Mucosa of descending colon (tissue), 3 donors: ENCODE measurements around the gene RNF6. TPM values are rescaled to one million over a fixed set of nuclear protein-coding genes. Genes with fewer than 3 reads are reported as not detected.

ENCODE experiments used
- ATAC-seq: fragments of 200-7000 bp; cut with Tn5 transposase; one replicate; pipeline ENCODE4 v1.9.1; 2020; ENCODE audit warnings: mild to moderate bottlenecking, moderate library complexity
- DNase-seq, 3 donors: peaks; one replicate each; pipeline ENCODE4 v3.0.0-alpha.2; 2020
- H3K36me3 ChIP-seq: fragments of 200-600 bp; one replicate; pipeline ENCODE4 v1.8.0; 2021; ENCODE audit warnings: low read depth, mild to moderate bottlenecking
- H3K4me1 ChIP-seq: fragments of 200-600 bp; one replicate; pipeline ENCODE4 v1.8.0; 2021; ENCODE audit warnings: low read depth, mild to moderate bottlenecking
- H3K4me3 ChIP-seq: fragments of 200-600 bp; one replicate; pipeline ENCODE4 v1.8.0; 2021; ENCODE audit warnings: mild to moderate bottlenecking
- H3K9me3 ChIP-seq: fragments of 200-600 bp; one replicate; pipeline ENCODE4 v1.8.0; 2021; ENCODE audit warnings: mild to moderate bottlenecking
- intact Hi-C, 2 donors: fragments of 100-400 bp; cut with DNase I in 1 of 2; cut with micrococcal nuclease in 1 of 2; formaldehyde crosslinking; loops; one replicate each; pipeline versions ENCODE4 v1.11.0 to v1.11.1; 2022; cut with DNase I, micrococcal nuclease
- long read RNA-seq, 2 donors: library from polyadenylated mRNA; unstranded; transcript quantifications; one replicate each; pipeline ENCODE4 v2.0.0, GENCODE V29; 2019 to 2021
- total RNA-seq, 3 donors: library from RNA; stranded (reverse); fragmentation: NEBNext Ultra II Directional in 2 of 3; extraction: Animal tissue kit (Norgen Biotek cat#: 25700) in 2 of 3; gene quantifications; one replicate each; pipeline versions ENCODE4 v1.2.1 to v1.2.4, GENCODE V29; 2021 to 2023
- TF ChIP-seq, protein P1 (sequence below): fragments of 200-600 bp; IDR thresholded peaks from one replicate; pipeline ENCODE4 v1.8.0; 2022; ENCODE audit warnings: antibody characterized with exemption, mild to moderate bottlenecking
- donor health status: DM: no; HTN: no; CAD: no; lungs with moderate emphysema.
- donor health status: DM: no; HTN: no; CAD: no.
- donor health status: DM: no; HTN: yes; CAD: no.

Gene RNF6
- total RNA-seq: 10 to 100 TPM; 35.4 to 41.6 (median 35.8) TPM
- long read RNA-seq, donor 1, transcript RNF6-203 (5 exons, 3,706 nt): major isoform, 24 of 45 reads
- long read RNA-seq, donor 1, transcript RNF6-201 (5 exons, 3,282 nt): minor isoform, 16 of 45 reads
- long read RNA-seq, donor 1, partial matches to known transcripts: 1 of 45 reads
- long read RNA-seq, donor 1, other reads (novel, unspliced or antisense): 4 of 45 reads
- long read RNA-seq, donor 2, transcript RNF6-201 (5 exons, 3,282 nt): major isoform, 6 of 18 reads
- long read RNA-seq, donor 2, transcript RNF6-203 (5 exons, 3,706 nt): major isoform, 6 of 18 reads
- long read RNA-seq, donor 2, partial matches to known transcripts: 1 of 18 reads
- long read RNA-seq, donor 2, other reads (novel, unspliced or antisense): 4 of 18 reads

DNA sequence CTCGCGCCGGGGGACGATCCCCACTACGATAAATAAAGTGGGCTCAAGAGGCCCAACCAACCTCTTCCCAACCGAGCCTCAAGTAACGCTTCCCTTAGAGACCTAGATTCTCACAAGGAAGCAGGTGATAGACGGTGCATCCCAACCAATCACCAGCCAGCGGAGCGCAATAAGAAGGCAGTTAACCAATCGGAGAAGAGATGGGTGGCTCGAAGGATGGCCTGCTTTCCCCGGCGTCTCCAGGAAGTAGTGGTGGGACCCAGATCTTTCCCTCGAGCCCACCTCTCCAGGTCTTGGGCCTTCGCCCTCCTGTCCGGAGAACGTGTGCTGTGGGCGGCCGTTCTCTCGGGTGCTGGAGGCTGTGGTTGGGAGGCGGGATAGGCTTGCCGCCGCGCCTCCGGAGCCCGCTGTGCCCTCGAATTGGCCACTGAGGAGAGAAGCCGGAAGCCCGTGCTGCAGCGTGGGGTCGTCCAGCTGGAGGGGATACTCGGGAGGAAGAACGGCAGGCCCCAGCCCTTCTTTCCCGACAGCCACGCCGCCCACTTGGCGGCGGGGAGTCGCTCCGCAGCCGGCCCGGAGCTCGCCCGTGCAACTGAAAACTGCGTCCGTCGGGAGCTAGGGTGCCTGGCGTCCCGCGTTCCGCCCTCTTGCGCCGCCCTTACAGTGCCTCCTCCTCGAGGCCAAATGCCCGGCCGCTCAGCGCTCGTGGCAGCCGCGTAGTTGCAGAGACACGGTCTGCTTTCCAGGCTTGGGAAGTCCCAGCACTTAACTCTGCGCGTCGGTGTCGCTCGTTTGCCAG lies at the start of gene RNF6:
TSS of gene RNF6 (minus strand) at position 594 of the 799 bp plus-strand sequence. CDS start 2,665 bp downstream, outside the sequence.
- ATAC-seq: peak; percentile 98
- peaks cover 6% of the 10 kb centered on the region for H3K4me1 ChIP-seq
- TF ChIP-seq, protein P1, sequence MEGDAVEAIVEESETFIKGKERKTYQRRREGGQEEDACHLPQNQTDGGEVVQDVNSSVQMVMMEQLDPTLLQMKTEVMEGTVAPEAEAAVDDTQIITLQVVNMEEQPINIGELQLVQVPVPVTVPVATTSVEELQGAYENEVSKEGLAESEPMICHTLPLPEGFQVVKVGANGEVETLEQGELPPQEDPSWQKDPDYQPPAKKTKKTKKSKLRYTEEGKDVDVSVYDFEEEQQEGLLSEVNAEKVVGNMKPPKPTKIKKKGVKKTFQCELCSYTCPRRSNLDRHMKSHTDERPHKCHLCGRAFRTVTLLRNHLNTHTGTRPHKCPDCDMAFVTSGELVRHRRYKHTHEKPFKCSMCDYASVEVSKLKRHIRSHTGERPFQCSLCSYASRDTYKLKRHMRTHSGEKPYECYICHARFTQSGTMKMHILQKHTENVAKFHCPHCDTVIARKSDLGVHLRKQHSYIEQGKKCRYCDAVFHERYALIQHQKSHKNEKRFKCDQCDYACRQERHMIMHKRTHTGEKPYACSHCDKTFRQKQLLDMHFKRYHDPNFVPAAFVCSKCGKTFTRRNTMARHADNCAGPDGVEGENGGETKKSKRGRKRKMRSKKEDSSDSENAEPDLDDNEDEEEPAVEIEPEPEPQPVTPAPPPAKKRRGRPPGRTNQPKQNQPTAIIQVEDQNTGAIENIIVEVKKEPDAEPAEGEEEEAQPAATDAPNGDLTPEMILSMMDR: no peak
- intact Hi-C loops: no loop called here
- peak within 1 kb of the TSS; percentile 90 for H3K4me3 ChIP-seq
- H3K36me3 ChIP-seq: no peaks in the 10 kb centered on the region
- H3K9me3 ChIP-seq: no peaks in the 10 kb centered on the region
- DNase-seq: peak; percentile 90 to 97 (median 94)

DNA sequence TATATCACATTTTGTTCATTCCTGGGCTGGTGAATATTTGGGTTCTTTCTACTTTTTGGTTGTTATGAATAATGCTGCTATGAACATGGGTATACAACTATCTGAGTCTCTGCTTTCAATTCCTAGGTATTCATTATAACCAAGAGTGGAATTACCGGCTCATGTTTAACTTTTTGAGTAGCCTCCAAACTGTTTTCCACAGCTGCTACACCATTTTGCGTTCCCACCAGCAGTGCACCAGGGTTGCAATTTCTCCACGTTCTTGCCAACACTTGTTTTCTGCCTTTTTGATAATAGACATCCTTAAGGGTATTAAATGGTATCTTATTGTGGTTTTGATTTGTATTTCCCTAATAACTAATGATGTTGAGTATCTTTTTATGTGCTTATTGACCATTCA lies 48.6 kb upstream of the RNF6 start:
- intact Hi-C loops: no loop called here
- TF ChIP-seq, protein P1: no peak
- no peak for ATAC-seq
- H3K9me3 ChIP-seq: no peaks in the 10 kb centered on the region
- DNase-seq: no peak
- no peaks in the 10 kb centered on the region for H3K36me3 ChIP-seq
- H3K4me1 ChIP-seq: no peaks in the 10 kb centered on the region
- H3K4me3 ChIP-seq: no peak overlapping the region

DNA sequence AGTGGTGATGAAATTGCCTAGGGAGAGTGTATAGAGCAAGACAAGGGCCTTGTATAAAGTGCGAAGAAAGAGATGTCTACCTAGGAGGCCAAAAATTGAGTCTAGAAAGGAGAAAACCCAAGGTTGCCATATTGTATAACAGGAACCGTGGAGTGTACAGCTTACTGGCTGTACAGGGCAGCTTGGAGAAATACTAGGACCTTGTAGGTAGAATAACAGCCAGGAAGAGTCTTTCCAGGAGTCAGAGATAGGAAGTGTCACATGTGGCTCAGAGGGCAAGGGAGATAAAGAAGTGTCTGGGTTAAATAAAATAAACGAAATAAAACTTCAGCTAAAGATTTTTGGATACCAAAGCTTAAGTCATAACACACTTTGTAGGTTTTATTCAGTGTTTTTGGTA lies 44.2 kb upstream of the RNF6 start:
- Histone ChIP-seq H3K4me1 (no peaks in the 10 kb centered on the region), H3K9me3 (no peaks in the 10 kb centered on the region), H3K36me3 (no peaks in the 10 kb centered on the region), H3K4me3 (no peak overlapping the region)
- DNase-seq (no peak), ATAC-seq (no peak)
- TF ChIP-seq, protein P1: no peak
- intact Hi-C loops: no loop called here

DNA sequence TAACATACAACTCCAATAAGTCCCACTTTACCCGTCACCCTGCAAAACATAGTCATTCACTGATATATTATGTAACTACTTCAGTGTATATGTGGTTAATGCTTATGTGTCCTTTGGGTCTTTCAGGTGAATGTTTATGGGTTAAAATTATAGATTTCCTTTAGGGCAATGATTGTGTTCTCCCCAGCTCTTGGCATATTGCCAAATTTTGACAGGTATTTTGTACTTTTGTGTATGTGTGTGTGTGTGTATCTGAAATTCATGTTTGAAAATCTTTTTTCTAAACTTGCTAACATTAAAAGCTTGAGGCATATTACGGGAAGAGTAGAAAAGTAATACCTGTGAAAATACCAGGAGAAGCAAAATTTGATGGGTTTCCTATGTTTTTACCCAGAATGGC lies 40.0 kb upstream of the RNF6 start:
- Histone ChIP-seq H3K4me1 (no peaks in the 10 kb centered on the region), H3K9me3 (no peaks in the 10 kb centered on the region), H3K36me3 (no peaks in the 10 kb centered on the region), H3K4me3 (no peak overlapping the region)
- intact Hi-C loops: no loop called here
- ATAC-seq: no peak
- DNase-seq: no peak
- TF ChIP-seq, protein P1: no peak

DNA sequence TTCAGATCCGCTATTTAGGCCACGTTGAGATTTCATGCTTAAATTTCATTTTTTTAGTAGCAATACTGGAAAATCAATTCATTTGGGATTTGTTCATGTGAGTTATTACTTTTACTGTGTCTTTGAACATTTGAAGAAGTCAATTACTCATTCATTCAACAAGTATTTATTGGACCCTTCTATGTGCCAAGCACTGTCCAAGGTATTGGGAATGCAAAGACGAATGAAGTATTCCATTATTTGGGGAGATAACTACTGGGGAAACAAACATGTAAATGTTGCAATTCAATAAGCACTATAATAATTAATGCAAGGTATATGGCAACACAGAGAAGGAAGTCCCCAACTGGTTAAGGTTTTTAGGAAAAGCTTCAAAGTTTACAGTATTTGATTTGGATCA lies 37.5 kb upstream of the RNF6 start:
- DNase-seq: no peak
- H3K9me3 ChIP-seq: no peaks in the 10 kb centered on the region
- H3K4me1 ChIP-seq: peaks cover 17% of the 10 kb centered on the region
- no peak for ATAC-seq
- H3K4me3 ChIP-seq: no peak overlapping the region
- intact Hi-C loops: no loop called here
- no peaks in the 10 kb centered on the region for H3K36me3 ChIP-seq
- TF ChIP-seq, protein P1: no peak
